ENCODE measurements around the gene RPL39.

- no peak for TF ChIP-seq RAD21 (conservative IDR thresholded peaks at IDR 0.05 in 1 of 2, IDR thresholded peaks at IDR 0.05 in 1 of 2)
- TF ChIP-seq BCL3 (IDR thresholded peaks at IDR 0.05), result no peak
- TF ChIP-seq FOSL2 (IDR thresholded peaks at IDR 0.05), result no peak
- no peak for TF ChIP-seq FOSL2 (CRISPR knock-in tag; IDR thresholded peaks at IDR 0.05)
Measured at GRCh38 chrX:119826399-119826959, 35.0 kb upstream of the RPL39 start.

Measured in A549 (cell line).